GM21737 (cell line): ENCODE results near the gene MAZ.

Source experiments
- ATAC-seq: cut with Tn5 transposase; IDR thresholded peaks from one replicate; pipeline ENCODE4 v1.9.1; 2021; ENCODE audit warnings: mild to moderate bottlenecking, moderate library complexity; ENCODE audit not compliant: unreplicated experiment

MAZ gene

GRCh38 chr16:29850998-29851397 is 44.7 kb downstream of the MAZ start:
- ATAC-seq = no peak

GRCh38 chr16:29852654-29853053 is 46.3 kb downstream of the MAZ start:
- ATAC-seq = no peak

GRCh38 chr16:29854520-29855100 is 48.3 kb downstream of the MAZ start:
- no peak for ATAC-seq

GRCh38 chr16:29857133-29857760 is 50.9 kb downstream of the MAZ start:
- ATAC-seq = no peak

GRCh38 chr16:29858149-29858849 is 52.0 kb downstream of the MAZ start:
- no peak for ATAC-seq

GRCh38 chr16:29858974-29859373 is 52.6 kb downstream of the MAZ start:
- no peak for ATAC-seq

- no peak for ATAC-seq
Measured at GRCh38 chr16:29860218-29860617, 53.9 kb downstream of the MAZ start.
